BE2C (cell line): ENCODE data around the gene PARN.
"Not testable (repeated sequence)": the region's sequence is repeated elsewhere in the genome, so short reads cannot be mapped to it uniquely, and the experiment has no call there.

Experiments
- DNase-seq: peaks from one replicate; pipeline ENCODE4 v3.0.0-alpha.2; 2020
- H3K27me3 ChIP-seq: fragments of 250-450 bp; sonication (Bioruptor Pico); 2 replicates; pipeline ENCODE4 v1.5.1; 2020; ENCODE audit warnings: mild to moderate bottlenecking
- H3K36me3 ChIP-seq: fragments of 250-450 bp; sonication (Bioruptor Pico); 2 replicates; pipeline ENCODE4 v1.5.1; 2020; ENCODE audit warnings: mild to moderate bottlenecking
- H3K4me1 ChIP-seq: fragments of 250-450 bp; sonication (Bioruptor Pico); 2 replicates; pipeline ENCODE4 v1.5.1; 2020
- H3K4me3 ChIP-seq: 2 replicates; pipeline ENCODE4 v1.5.1; 2011; ENCODE audit warnings: low read depth, low read length
- H3K9me3 ChIP-seq: fragments of 250-450 bp; sonication (Bioruptor Pico); 2 replicates; pipeline ENCODE4 v1.5.1; 2020
- CTCF ChIP-seq: IDR thresholded peaks from 2 replicates; pipeline ENCODE4 v1.5.1; 2012; ENCODE audit warnings: mild to moderate bottlenecking, low read depth, low read length

The PARN gene

GRCh38 chr16:14446796-14447195, 183.3 kb downstream of the PARN start:
- Histone ChIP-seq H3K9me3 (no peaks in the 10 kb centered on the region), H3K4me3 (no peak overlapping the region), H3K27me3 (no peaks in the 10 kb centered on the region), H3K36me3 (no peaks in the 10 kb centered on the region), H3K4me1 (peaks cover 15% of the 10 kb centered on the region)
- no peak for TF ChIP-seq CTCF
- no peak for DNase-seq

GRCh38 chr16:14445937-14446715, 183.9 kb downstream of the PARN start:
- no peak for TF ChIP-seq CTCF
- no peaks in the 10 kb centered on the region for H3K27me3 ChIP-seq
- no peak overlapping the region for H3K4me3 ChIP-seq
- DNase-seq = no peak
- H3K36me3 ChIP-seq = no peaks in the 10 kb centered on the region
- H3K9me3 ChIP-seq = no peaks in the 10 kb centered on the region
- H3K4me1 ChIP-seq = peaks cover 15% of the 10 kb centered on the region

DNA sequence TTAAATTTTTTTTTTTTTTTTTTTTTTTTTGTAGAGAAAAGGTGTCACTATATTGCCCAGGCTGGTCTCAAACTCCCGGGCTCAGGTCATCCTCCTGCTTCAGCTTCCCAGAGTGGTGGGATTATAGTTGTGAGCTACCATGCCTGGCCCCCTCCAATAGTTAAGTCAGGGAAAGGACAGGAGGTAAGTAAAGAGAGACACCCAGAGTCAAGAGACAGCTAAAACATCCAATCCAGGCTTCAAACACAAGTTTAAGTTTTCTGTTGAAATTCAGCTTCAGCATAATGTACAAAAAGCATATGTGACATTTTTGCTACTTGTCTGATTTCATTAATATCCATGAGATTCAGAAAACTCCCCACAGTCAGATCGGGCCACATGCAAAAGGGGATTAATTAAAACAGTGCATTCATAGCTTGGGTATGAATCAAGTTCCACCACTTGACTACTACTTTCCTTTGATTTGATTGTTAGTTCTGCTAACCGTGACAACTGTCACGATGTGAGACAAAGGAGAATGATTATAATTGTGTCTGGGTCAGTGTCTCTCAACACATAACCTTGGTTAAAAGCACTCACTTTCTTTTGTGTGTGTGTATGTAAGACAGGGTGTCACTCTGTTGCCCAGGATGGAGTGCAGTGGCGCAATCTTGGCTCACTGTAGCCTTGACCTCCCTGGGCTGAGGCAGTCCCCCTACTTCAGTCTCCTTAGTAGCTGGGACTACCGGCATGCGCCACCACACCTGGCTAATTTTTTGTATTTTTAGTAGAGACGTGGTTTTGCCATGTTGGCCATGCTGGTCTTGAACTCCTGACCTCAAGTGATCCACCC, 184.9 kb downstream of the PARN start:
- no peak overlapping the region for H3K4me3 ChIP-seq
- H3K9me3 ChIP-seq = no peaks in the 10 kb centered on the region
- no peaks in the 10 kb centered on the region for H3K36me3 ChIP-seq
- TF ChIP-seq CTCF = no peak
- peaks cover 13% of the 10 kb centered on the region for H3K4me1 ChIP-seq
- no peak for DNase-seq
- H3K27me3 ChIP-seq = no peaks in the 10 kb centered on the region

DNA sequence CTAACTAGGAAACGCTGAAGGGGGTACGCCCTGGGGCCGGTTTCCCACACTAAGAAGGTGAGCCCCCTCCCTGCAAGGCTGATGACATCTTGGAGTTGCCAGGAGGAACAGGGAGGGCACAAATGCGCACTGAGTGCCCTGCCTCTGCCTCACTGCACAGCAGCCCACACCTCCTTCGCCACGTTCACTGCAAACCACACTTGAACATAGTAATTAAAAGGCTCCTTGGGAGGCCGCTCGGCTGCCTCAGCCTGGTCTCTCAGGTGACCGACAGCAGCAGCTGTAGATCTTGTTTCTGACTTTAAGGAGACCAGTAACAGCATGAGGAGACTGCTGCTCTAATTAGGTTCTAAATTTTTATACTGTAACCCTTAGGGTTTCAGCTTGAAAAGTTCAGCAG, 188.5 kb downstream of the PARN start:
- H3K4me1 ChIP-seq = peaks cover 11% of the 10 kb centered on the region
- not testable (repeated sequence) for H3K9me3 ChIP-seq, H3K27me3 ChIP-seq, H3K4me3 ChIP-seq, H3K36me3 ChIP-seq, DNase-seq

DNA sequence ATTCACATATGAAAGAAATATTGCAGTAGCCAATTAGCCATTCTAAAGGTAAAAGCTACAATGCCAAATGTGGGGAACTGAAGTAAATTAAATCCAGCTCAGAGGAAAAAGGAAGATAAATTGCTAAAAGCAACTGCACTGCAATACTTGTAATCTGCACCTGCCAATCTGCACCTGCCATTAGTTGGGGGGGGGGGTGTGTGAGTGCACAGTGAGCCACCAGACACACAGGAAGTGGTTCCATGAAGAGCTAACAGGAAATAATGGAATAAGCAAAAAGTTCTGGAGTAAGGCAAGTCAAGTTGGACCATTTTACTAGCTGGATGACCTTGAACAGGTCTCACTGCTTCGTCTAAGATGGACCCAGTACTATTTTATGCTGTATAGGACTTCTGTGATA, 191.8 kb downstream of the PARN start:
- no peak for TF ChIP-seq CTCF
- H3K4me1 ChIP-seq = peaks cover 11% of the 10 kb centered on the region
- no peaks in the 10 kb centered on the region for H3K27me3 ChIP-seq
- H3K36me3 ChIP-seq = no peaks in the 10 kb centered on the region
- H3K9me3 ChIP-seq = no peaks in the 10 kb centered on the region
- no peak overlapping the region for H3K4me3 ChIP-seq
- peak; percentile 34 for DNase-seq

GRCh38 chr16:14437426-14437825, 192.6 kb downstream of the PARN start:
- H3K27me3 ChIP-seq = no peaks in the 10 kb centered on the region
- no peak overlapping the region for H3K4me3 ChIP-seq
- TF ChIP-seq CTCF = no peak
- H3K9me3 ChIP-seq = no peaks in the 10 kb centered on the region
- peaks cover 11% of the 10 kb centered on the region for H3K4me1 ChIP-seq
- no peaks in the 10 kb centered on the region for H3K36me3 ChIP-seq
- no peak for DNase-seq
